GM18909 (cell line): Measurements from ENCODE around the gene PPIE.

Source experiments
- ATAC-seq: cut with Tn5 transposase; IDR thresholded peaks from one replicate; pipeline ENCODE4 v1.9.1; 2021; ENCODE audit warnings: mild to moderate bottlenecking; ENCODE audit not compliant: unreplicated experiment, poor library complexity

Gene PPIE

GRCh38 chr1:39738622-39739366, at the start of gene PPIE:
Gene PPIE, plus strand, starts transcription at chr1:39738882. Its CDS starts 19 bp downstream, at chr1:39738901.
- ATAC-seq: peak; percentile 85

GRCh38 chr1:39689214-39689613, 49.5 kb upstream of the PPIE start:
- ATAC-seq: no peak

- no peak for ATAC-seq
These were observed 49.0 kb upstream of the PPIE start for GRCh38 chr1:39689635-39690034.

- ATAC-seq: no peak
These were observed 48.5 kb upstream of the PPIE start for GRCh38 chr1:39690225-39690624.

- ATAC-seq: no peak
These were observed 47.8 kb upstream of the PPIE start for GRCh38 chr1:39690794-39691382.

GRCh38 chr1:39691383-39692151, 47.1 kb upstream of the PPIE start, which contains the start of gene HPCAL4:
Gene HPCAL4, minus strand, starts transcription at chr1:39691433. Its CDS starts 6,830 bp downstream, at chr1:39684603.
- ATAC-seq: peak; percentile 86

GRCh38 chr1:39692152-39693074, 46.3 kb upstream of the PPIE start:
- ATAC-seq: no peak

GRCh38 chr1:39694026-39694425, 44.7 kb upstream of the PPIE start:
- no peak for ATAC-seq

- no peak for ATAC-seq
These were observed 43.7 kb upstream of the PPIE start for GRCh38 chr1:39695016-39695415.

GRCh38 chr1:39696448-39696847, 42.2 kb upstream of the PPIE start:
- no peak for ATAC-seq

- ATAC-seq: no peak
These were observed 40.1 kb upstream of the PPIE start for GRCh38 chr1:39698568-39698967.

- no peak for ATAC-seq
These were observed 39.3 kb upstream of the PPIE start for GRCh38 chr1:39699419-39699818.

GRCh38 chr1:39700348-39700747, 38.3 kb upstream of the PPIE start:
- no peak for ATAC-seq

GRCh38 chr1:39701049-39701439, 37.6 kb upstream of the PPIE start:
- ATAC-seq: no peak

GRCh38 chr1:39704757-39705156, 33.9 kb upstream of the PPIE start:
- ATAC-seq: no peak

GRCh38 chr1:39707506-39707905, 31.2 kb upstream of the PPIE start:
- ATAC-seq: no peak

- ATAC-seq: no peak
These were observed 27.3 kb upstream of the PPIE start for GRCh38 chr1:39711104-39711965.

GRCh38 chr1:39711966-39712340, 26.7 kb upstream of the PPIE start:
- ATAC-seq: no peak

GRCh38 chr1:39713557-39713956, 25.1 kb upstream of the PPIE start:
- ATAC-seq: no peak
